HepG2 (cell line): Measurements from ENCODE around the gene EIF5A2. TPM values are rescaled to one million over a fixed set of nuclear protein-coding genes. Genes with fewer than 3 reads are reported as not detected.

Experiments
- ATAC-seq: fragments of 200-7000 bp; cut with Tn5 transposase; 3 replicates; pipeline ENCODE4 v1.9.1; 2020; ENCODE audit warnings: mild to moderate bottlenecking, moderate library complexity
- BruUV-seq: library from RNA; stranded (reverse); fragments of 400-500 nt; replicated peaks from 2 replicates; lab custom pipeline; 2021; lab: Mats Ljungman, UMichigan
- CTCF ChIA-PET: fragments of 300-600 bp; formaldehyde crosslinking; extraction: SDS; loops from one replicate; lab custom pipeline; 2021; ENCODE audit warnings: low total read pairs, inconsistent platforms, low intra/inter-chr PET ratio; lab: Yijun Ruan, JAX
- POLR2A ChIA-PET: fragments of 350-600 bp; sonication (Branson Sonifier 250); formaldehyde crosslinking; loops from one replicate; lab custom pipeline; 2020; ENCODE audit warnings: antibody characterized with exemption, inconsistent platforms; lab: Yijun Ruan, JAX
- DNase-seq: peaks from one replicate; pipeline ENCODE4 v3.0.0-alpha.2; 2015; ENCODE audit warnings: low spot score
- FAIRE-seq: peaks from 3 replicates; lab custom pipeline; 2011; peaks lifted over from hg19 to GRCh38; lab: Jason Lieb, UNC
- H2AFZ ChIP-seq: one replicate; pipeline ENCODE4 v1.6.1; 2011; ENCODE audit warnings: low read length, inconsistent platforms
- H3K27ac ChIP-seq: fragments of 300-600 bp; 3 replicates; pipeline ENCODE4 v1.8.0; 2011; ENCODE audit warnings: mixed run types, mild to moderate bottlenecking, mixed read lengths, low read length, inconsistent platforms; ENCODE audit not compliant: insufficient read depth; ENCODE audit errors: extremely low read length
- H3K27me3 ChIP-seq, 2 experiments: fragments of 200-600 bp in 1 of 2; 2 replicates in 1 of 2; 3 replicates in 1 of 2; pipeline versions ENCODE4 v1.6.0 to v1.8.0; 2011; ENCODE audit warnings: low read length in 2 of 2, mild to moderate bottlenecking in 2 of 2, moderate library complexity in 2 of 2, inconsistent platforms in 1 of 2; ENCODE audit not compliant: insufficient read depth in 2 of 2, control insufficient read depth in 1 of 2
- H3K36me3 ChIP-seq, 2 experiments: fragments of 200-600 bp in 1 of 2; replicated peaks in 1 of 2; 2 replicates in 1 of 2; 3 replicates in 1 of 2; pipeline versions ENCODE4 v1.5.1 to v1.8.0; 2011; ENCODE audit warnings: low read length in 2 of 2, inconsistent platforms in 1 of 2; ENCODE audit not compliant: insufficient read depth in 2 of 2, control insufficient read depth in 1 of 2
- H3K4me1 ChIP-seq: 2 replicates; pipeline ENCODE4 v1.5.1; 2012; ENCODE audit warnings: low read length, inconsistent platforms; ENCODE audit not compliant: insufficient read depth
- H3K4me2 ChIP-seq: 2 replicates; pipeline ENCODE4 v1.6.0; 2011; ENCODE audit warnings: low read depth, low read length, inconsistent platforms
- H3K4me3 ChIP-seq, 3 experiments: fragments of 200-600 bp in 1 of 3; sonication (generic), shearing (Covaris generic) in 1 of 3; replicated peaks in 1 of 3; 2 replicates each; pipeline ENCODE4 v1.5.1; 2011 to 2016; ENCODE audit warnings: low read length in 3 of 3, inconsistent platforms in 2 of 3, low read depth in 2 of 3, mild to moderate bottlenecking in 2 of 3, control low read depth in 1 of 3, mixed read lengths in 1 of 3; ENCODE audit not compliant: insufficient read depth in 1 of 3
- H3K79me2 ChIP-seq: one replicate; pipeline ENCODE4 v1.6.1; 2011; ENCODE audit warnings: low read length, inconsistent platforms; ENCODE audit not compliant: insufficient read depth
- H3K9ac ChIP-seq: 2 replicates; pipeline ENCODE4 v1.6.0; 2011; ENCODE audit warnings: mild to moderate bottlenecking, low read depth, low read length, inconsistent platforms; ENCODE audit not compliant: insufficient read depth
- H3K9me3 ChIP-seq: 2 replicates; pipeline ENCODE4 v1.5.1; 2012; ENCODE audit warnings: mild to moderate bottlenecking, low read length
- H4K20me1 ChIP-seq: 2 replicates; pipeline ENCODE4 v1.6.0; 2011; ENCODE audit warnings: inconsistent platforms, mild to moderate bottlenecking, low read length, moderate library complexity; ENCODE audit not compliant: insufficient read depth
- CSRNP2 ChIP-seq: sonication (generic); formaldehyde crosslinking; conservative IDR thresholded peaks from 2 replicates; pipeline ENCODE4 v1.8.0; 2022; ENCODE audit warnings: low read depth, missing genetic modification reagents
- ZNF616 ChIP-seq: sonication (generic); formaldehyde crosslinking; IDR thresholded peaks from 2 replicates; pipeline ENCODE4 v1.5.0; 2020; ENCODE audit warnings: low read depth, mild to moderate bottlenecking, missing genetic modification reagents
- ZNF639 ChIP-seq: conservative IDR thresholded peaks from 2 replicates; pipeline ENCODE4 v1.6.1; 2018; ENCODE audit warnings: missing genetic modification reagents
- WGBS: methylation state at CpG from one replicate; pipeline ENCODE4 v1.1.6; 2017; ENCODE audit warnings: low lambda C conversion rate; 5-methylcytosine and 5-hydroxymethylcytosine counted together
- in situ Hi-C: cut with HindIII; loops from 2 replicates; pipeline ENCODE4 v1.10.0; 2017; ENCODE audit warnings: low pct_unique_long_range_greater_than_20kb; ENCODE audit not compliant: extremely low pct_ligation_motif_present
- intact Hi-C: fragments of 100-400 bp; cut with micrococcal nuclease; formaldehyde crosslinking; loops from one replicate; pipeline ENCODE4 v1.10.0; 2022; ENCODE audit not compliant: unreplicated experiment
- polyA plus RNA-seq, 8 experiments: library from polyadenylated mRNA; depleted of rRNA in 3 of 8; stranded (reverse) in 7 of 8; unstranded in 1 of 8; fragments of >200 nt; fragmentation: Illumina TruSeq in 4 of 8; extraction: Trizol in 4 of 8; gene quantifications; 2 replicates each; pipeline versions ENCODE4 v1.2.1 to v1.2.3, GENCODE V29; 2011 to 2016; ENCODE audit warnings: low read depth in 4 of 8, missing spikeins in 1 of 8, mixed read lengths in 1 of 8; ENCODE audit not compliant: insufficient read depth in 1 of 8
- total RNA-seq, 5 experiments: library from RNA; depleted of rRNA; stranded (reverse); fragments of >200 nt; fragmentation: Illumina TruSeq; extraction: Trizol; gene quantifications; 2 replicates each; pipeline ENCODE4 v1.2.3, GENCODE V29; 2016; ENCODE audit warnings: low read depth in 1 of 5

The EIF5A2 gene
- total and polyA plus RNA-seq, 2 of the 13 experiments (the other 11 are each of a cell fraction or from before 2014, with no cell fraction given): 3.5 to 9.4 TPM

GRCh38 chr3:170863816-170864215 lies 44.6 kb downstream of the EIF5A2 start:
- BruUV-seq: no TSS peak
- no peak for FAIRE-seq
- 0 out of 3 replicates have a peak, but pooled peaks have one; percentile 3 for ATAC-seq

More at GRCh38 chr3:170863816-170864215, 44.6 kb downstream of the EIF5A2 start:
- H3K9ac ChIP-seq: no peak overlapping the region
- no peaks in the 10 kb centered on the region for H3K27me3 ChIP-seq
- H3K27ac ChIP-seq: no peak overlapping the region
- H3K36me3 ChIP-seq: peaks cover 3 to 20% of the 10 kb centered on the region in 2 experiments; a peak in 4 of 5 replicates
- no peaks in the 10 kb centered on the region for H3K9me3 ChIP-seq
- TF ChIP-seq CSRNP2 (no peak), ZNF639 (no peak), ZNF616 (CRISPR knock-in tag) (no peak)
- CTCF ChIA-PET: no interaction called here
- in situ Hi-C loops: no loop called here
- no peak overlapping the region for H3K4me3 ChIP-seq
- DNase-seq: no peak
- WGBS: 37% methylated on average over 4 of the region's 4 CpGs
- no peak overlapping the region for H3K4me2 ChIP-seq
- intact Hi-C loops: no loop called here
- POLR2A ChIA-PET: no interaction called here
- peaks cover 19% of the 10 kb centered on the region for H4K20me1 ChIP-seq
- H3K4me1 ChIP-seq: peaks cover 29% of the 10 kb centered on the region
- peaks cover 10% of the 10 kb centered on the region for H3K79me2 ChIP-seq
- no peak overlapping the region for H2AFZ ChIP-seq
